Measurements from ENCODE around the gene ZNF48. TPM values are rescaled to one million over a fixed set of nuclear protein-coding genes. Genes with fewer than 3 reads are reported as not detected.

ZNF48 gene
- total RNA-seq, 4 donors from 2014 or later, result 5.8 to 10.5 (median 7.0) TPM; not detected in 1

GRCh38 chr16:30444231-30445148 is 49.3 kb downstream of the ZNF48 start:
- H3K4me1 ChIP-seq, result peaks cover 11 to 48% (median 32%) of the 10 kb centered on the region in 4 donors
- no peaks in the 10 kb centered on the region for H3K9me3 ChIP-seq
- no peak for TF ChIP-seq EP300 (IDR thresholded peaks at IDR 0.05; ENCODE audit: low read depth)
- no peak for TF ChIP-seq POLR2AphosphoS5 (IDR thresholded peaks at IDR 0.05)
- TF ChIP-seq, protein P1, sequence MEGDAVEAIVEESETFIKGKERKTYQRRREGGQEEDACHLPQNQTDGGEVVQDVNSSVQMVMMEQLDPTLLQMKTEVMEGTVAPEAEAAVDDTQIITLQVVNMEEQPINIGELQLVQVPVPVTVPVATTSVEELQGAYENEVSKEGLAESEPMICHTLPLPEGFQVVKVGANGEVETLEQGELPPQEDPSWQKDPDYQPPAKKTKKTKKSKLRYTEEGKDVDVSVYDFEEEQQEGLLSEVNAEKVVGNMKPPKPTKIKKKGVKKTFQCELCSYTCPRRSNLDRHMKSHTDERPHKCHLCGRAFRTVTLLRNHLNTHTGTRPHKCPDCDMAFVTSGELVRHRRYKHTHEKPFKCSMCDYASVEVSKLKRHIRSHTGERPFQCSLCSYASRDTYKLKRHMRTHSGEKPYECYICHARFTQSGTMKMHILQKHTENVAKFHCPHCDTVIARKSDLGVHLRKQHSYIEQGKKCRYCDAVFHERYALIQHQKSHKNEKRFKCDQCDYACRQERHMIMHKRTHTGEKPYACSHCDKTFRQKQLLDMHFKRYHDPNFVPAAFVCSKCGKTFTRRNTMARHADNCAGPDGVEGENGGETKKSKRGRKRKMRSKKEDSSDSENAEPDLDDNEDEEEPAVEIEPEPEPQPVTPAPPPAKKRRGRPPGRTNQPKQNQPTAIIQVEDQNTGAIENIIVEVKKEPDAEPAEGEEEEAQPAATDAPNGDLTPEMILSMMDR (IDR thresholded peaks at IDR 0.05), result no peak
- TF ChIP-seq POLR2A (IDR thresholded peaks at IDR 0.05), result no peak
- WGBS, 2 donors (ENCODE audit: low coverage in 1 of 2), result 82 to 87% methylated on average over 3 to 29 of the region's 29 CpGs
- peaks cover 0 to 12% (median 0%) of the 10 kb centered on the region in 4 donors for H3K36me3 ChIP-seq
- H3K4me3 ChIP-seq, result peak overlapping the region; percentile 70 to 99 (median 76)
- intact Hi-C loops (cut with DNase I; ENCODE audit: low total_unique reads), result loop anchor here (10.0 kb wide), 1 partner anchor 80 kb away; the partner anchor contains the start of gene ZNF768
- in situ Hi-C loops (cut with MboI; ENCODE audit: low pct_ligation_motif_present in 1 of 4, low pct_unique_long_range_greater_than_20kb in 1 of 4, low sequenced_read_pairs in 3 of 4), result loop anchor here in 3 of 4 donors (10.0 to 25.0 kb wide), 3 partner anchors 80 to 160 kb away; partner anchors contain the start of genes ZNF688 (in 1 of the 3), ZNF764 (in 1 of the 3) and ZNF768 (in 1 of the 3)
- DNase-seq, result no peak
- H3K27me3 ChIP-seq, result no peaks in the 10 kb centered on the region
- H3K27ac ChIP-seq, result peak overlapping the region; percentile 93 to 99 (median 96)

DNA sequence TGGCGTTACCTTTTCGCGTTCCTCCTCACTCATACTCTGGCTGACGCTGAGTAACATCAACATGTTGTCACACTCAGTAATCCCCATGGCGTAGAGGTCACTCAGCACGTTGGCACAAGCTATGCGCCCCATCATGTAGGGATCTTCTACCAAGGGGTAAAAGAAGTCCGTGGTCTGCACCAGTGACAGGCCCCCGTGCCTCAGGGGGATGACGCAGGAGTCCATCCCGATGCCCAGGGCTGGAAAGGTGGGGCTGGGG is 49.9 kb downstream of the ZNF48 start:
- Histone ChIP-seq H3K27me3 (no peaks in the 10 kb centered on the region), H3K36me3 (peaks cover 0 to 12% (median 0%) of the 10 kb centered on the region in 4 donors), H3K9me3 (no peaks in the 10 kb centered on the region), H3K27ac (peak overlapping the region; percentile 93 to 99 (median 96)), H3K4me1 (peaks cover 11 to 49% (median 32%) of the 10 kb centered on the region in 4 donors), H3K4me3 (peak overlapping the region; percentile 70 to 99 (median 76))
- intact Hi-C loops (cut with DNase I; ENCODE audit: low total_unique reads), result loop anchor here (10.0 kb wide), 1 partner anchor 80 kb away; the partner anchor contains the start of gene ZNF768
- TF ChIP-seq POLR2A (IDR thresholded peaks at IDR 0.05), result no peak
- TF ChIP-seq, protein P1 (IDR thresholded peaks at IDR 0.05), result no peak
- no peak for TF ChIP-seq EP300 (IDR thresholded peaks at IDR 0.05; ENCODE audit: low read depth)
- no peak for TF ChIP-seq POLR2AphosphoS5 (IDR thresholded peaks at IDR 0.05)
- 23% methylated on average over 7 of the region's 11 CpGs; no CpG with 5 or more reads in 1 of the 2 donors for WGBS, 2 donors (ENCODE audit: low coverage in 1 of 2)
- in situ Hi-C loops (cut with MboI; ENCODE audit: low pct_ligation_motif_present in 1 of 4, low pct_unique_long_range_greater_than_20kb in 1 of 4, low sequenced_read_pairs in 3 of 4), result loop anchor here in 3 of 4 donors (10.0 to 25.0 kb wide), 3 partner anchors 80 to 160 kb away; partner anchors contain the start of genes ZNF688 (in 1 of the 3), ZNF764 (in 1 of the 3) and ZNF768 (in 1 of the 3)
- DNase-seq, result no peak

GRCh38 chr16:30445408-30446202 is 50.4 kb downstream of the ZNF48 start, which contains the start of gene SEPHS2:
Gene SEPHS2 (minus strand): TSS chr16:30445874. CDS start chr16:30445727, 147 bp downstream.
- peak; percentile 99 for DNase-seq
- TF ChIP-seq, protein P1 (IDR thresholded peaks at IDR 0.05), result peak; percentile 21 to 53 (median 42)
- TF ChIP-seq POLR2A (IDR thresholded peaks at IDR 0.05) (peak; percentile 94), POLR2AphosphoS5 (IDR thresholded peaks at IDR 0.05) (peak; percentile 94 to 96 (median 95)), EP300 (IDR thresholded peaks at IDR 0.05; ENCODE audit: low read depth) (no peak)
- peak within 1 kb of the TSS; percentile 93 to 99 (median 96) for H3K27ac ChIP-seq
- peaks cover 0 to 12% (median 0%) of the 10 kb centered on the region in 4 donors for H3K36me3 ChIP-seq
- H3K4me1 ChIP-seq, result peaks cover 11 to 49% (median 32%) of the 10 kb centered on the region in 4 donors
- no peaks in the 10 kb centered on the region for H3K9me3 ChIP-seq
- intact Hi-C loops (cut with DNase I; ENCODE audit: low total_unique reads), result loop anchor here (10.0 kb wide), 1 partner anchor 79 kb away; the partner anchor contains the start of gene ZNF768
- peak within 1 kb of the TSS; percentile 70 to 99 (median 76) for H3K4me3 ChIP-seq
- 1% methylated on average over 45 of the region's 59 CpGs; no CpG with 5 or more reads in 1 of the 2 donors for WGBS, 2 donors (ENCODE audit: low coverage in 1 of 2)
- H3K27me3 ChIP-seq, result no peaks in the 10 kb centered on the region
- in situ Hi-C loops (cut with MboI; ENCODE audit: low pct_ligation_motif_present in 1 of 4, low pct_unique_long_range_greater_than_20kb in 1 of 4, low sequenced_read_pairs in 3 of 4), result loop anchor here in 3 of 4 donors (10.0 to 25.0 kb wide), 3 partner anchors 79 to 159 kb away; partner anchors contain the start of genes ZNF688 (in 1 of the 3), ZNF764 (in 1 of the 3) and ZNF768 (in 1 of the 3)

Measured in transverse colon (tissue), 4 donors.